Cerebellar nuclear complex (tissue), 1 donor: ENCODE data around the gene CTSD.

ENCODE experiments used
- DNase-seq, 2 experiments: peaks; one replicate each; lab custom pipeline; 2025; lab: John Stamatoyannopoulos, UW

Gene CTSD

GRCh38 chr11:1729692-1730011 is 34.1 kb downstream of the CTSD start:
- DNase-seq, result no peak

GRCh38 chr11:1728931-1729691 is 34.6 kb downstream of the CTSD start:
- DNase-seq, result no peak

GRCh38 chr11:1728301-1728700 is 35.4 kb downstream of the CTSD start:
- no peak for DNase-seq

- no peak for DNase-seq
These were observed 35.9 kb downstream of the CTSD start for GRCh38 chr11:1727861-1728260.

GRCh38 chr11:1727096-1727690 is 36.5 kb downstream of the CTSD start:
- no peak for DNase-seq

- DNase-seq, result no peak
These were observed 43.9 kb downstream of the CTSD start for GRCh38 chr11:1719781-1720180.

GRCh38 chr11:1718326-1718725 is 45.4 kb downstream of the CTSD start:
- DNase-seq, result no peak

- DNase-seq, result no peak
These were observed 46.0 kb downstream of the CTSD start for GRCh38 chr11:1717745-1718144.

GRCh38 chr11:1714908-1715885 is 48.5 kb downstream of the CTSD start:
- no peak for DNase-seq

GRCh38 chr11:1708716-1709115 is 55.0 kb downstream of the CTSD start:
- DNase-seq, result no peak

GRCh38 chr11:1707751-1708150 is 56.0 kb downstream of the CTSD start:
- no peak for DNase-seq

GRCh38 chr11:1706634-1707400 is 56.9 kb downstream of the CTSD start:
- DNase-seq, result no peak

- DNase-seq, result no peak
These were observed 58.3 kb downstream of the CTSD start for GRCh38 chr11:1705126-1706052.

- no peak for DNase-seq
These were observed 60.6 kb downstream of the CTSD start for GRCh38 chr11:1703146-1703545.
